ENCODE results near the gene OGFOD2. TPM values are rescaled to one million over a fixed set of nuclear protein-coding genes. Genes with fewer than 3 reads are reported as not detected.

Gene OGFOD2
- total and polyA plus RNA-seq, 2 of the 13 experiments (the other 11 are each of a cell fraction or from before 2014, with no cell fraction given): 13.2 to 14.6 TPM

GRCh38 chr12:122951979-122952892 lies 22.8 kb upstream of the OGFOD2 start (continued):
- TF ChIP-seq FOSL1 (CRISPR knock-in tag; IDR thresholded peaks at IDR 0.05; ENCODE audit: borderline replicate concordance) (no peak), BRD4 (CRISPR knock-in tag; IDR thresholded peaks at IDR 0.05) (no peak), KAT8 (CRISPR knock-in tag; IDR thresholded peaks at IDR 0.05) (no peak), XBP1 (CRISPR knock-in tag; IDR thresholded peaks at IDR 0.05) (no peak), HOXA9 (CRISPR knock-in tag; IDR thresholded peaks at IDR 0.05; ENCODE audit: borderline replicate concordance) (no peak), HHEX (CRISPR knock-in tag; IDR thresholded peaks at IDR 0.05) (no peak), ZBTB33 (CRISPR knock-in tag; IDR thresholded peaks at IDR 0.05) (peak; percentile 45; the same call in 1 of the 2 replicates), POLR2AphosphoS2 (IDR thresholded peaks at IDR 0.05; ENCODE audit: low read depth, low read length) (no peak), ZNF878 (CRISPR knock-in tag; IDR thresholded peaks at IDR 0.05) (no peak), ZNF704 (CRISPR knock-in tag; IDR thresholded peaks at IDR 0.05; ENCODE audit: borderline replicate concordance) (no peak), NR2C2 (CRISPR knock-in tag; IDR thresholded peaks at IDR 0.05; ENCODE audit: borderline replicate concordance) (no peak), RFX3 (CRISPR knock-in tag; IDR thresholded peaks at IDR 0.05) (no peak), CTCF (CRISPR knock-in tag; IDR thresholded peaks at IDR 0.05) (peak; percentile 98), ZNF30 (CRISPR knock-in tag; IDR thresholded peaks at IDR 0.05) (no peak), ZNF574 (CRISPR knock-in tag; IDR thresholded peaks at IDR 0.05) (peak; percentile 37; the same call in 1 of the 2 replicates), CEBPZ (IDR thresholded peaks at IDR 0.05; ENCODE audit: low read length) (no peak)

Measured in HepG2 (cell line).